HEK293 (cell line): ENCODE measurements around the gene PANX1.

Experiments used
- CTCF ChIA-PET: fragments of 350-600 bp; formaldehyde crosslinking; extraction: SDS; loops from one replicate; lab custom pipeline; 2021; ENCODE audit warnings: antibody characterized with exemption; lab: Yijun Ruan, JAX
- POLR2A ChIA-PET: fragments of 300-600 bp; formaldehyde crosslinking; extraction: SDS; loops from one replicate; lab custom pipeline; 2020; ENCODE audit warnings: antibody characterized with exemption, inconsistent platforms; lab: Yijun Ruan, JAX
- H3K27ac ChIP-seq: fragments of 200-500 bp; sonication (Bioruptor generic); 2 replicates; pipeline ENCODE4 v1.5.1; 2014; ENCODE audit warnings: low read depth, low read length, control low read depth, inconsistent platforms; ENCODE audit errors: extremely low read depth
- H3K36me3 ChIP-seq, 2 experiments: fragments of 200-500 bp in 1 of 2; sonication (Bioruptor generic) in 1 of 2; 1 replicate in 1 of 2; 2 replicates in 1 of 2; pipeline ENCODE4 v1.5.1; 2014 to 2017; ENCODE audit warnings: inconsistent platforms in 2 of 2, low read length in 2 of 2; ENCODE audit not compliant: control insufficient read depth in 2 of 2, insufficient read depth in 1 of 2
- H3K4me1 ChIP-seq: fragments of 200-500 bp; sonication (Bioruptor generic); 2 replicates; pipeline ENCODE4 v1.5.1; 2014; ENCODE audit warnings: mild to moderate bottlenecking, low read length, inconsistent platforms; ENCODE audit not compliant: control insufficient read depth, insufficient read depth
- H3K4me3 ChIP-seq: 2 replicates; pipeline ENCODE4 v1.5.1; 2011; ENCODE audit warnings: low read depth, mild to moderate bottlenecking, control low read depth, low read length, moderate library complexity
- H3K9me3 ChIP-seq: fragments of 200-500 bp; sonication (Bioruptor generic); 2 replicates; pipeline ENCODE4 v1.5.1; 2014; ENCODE audit warnings: low read depth, low read length, inconsistent platforms; ENCODE audit not compliant: control insufficient read depth, insufficient read depth
- FEZF1 ChIP-seq: fragments of 450-650 bp; formaldehyde crosslinking; IDR thresholded peaks from 2 replicates; pipeline ENCODE4 v1.5.1; 2016; ENCODE audit warnings: missing biosample characterization, missing genetic modification characterization
- GLI4 ChIP-seq: fragments of 450-650 bp; formaldehyde crosslinking; IDR thresholded peaks from 2 replicates; pipeline ENCODE4 v1.5.1; 2016; ENCODE audit warnings: missing biosample characterization, missing genetic modification characterization
- PRDM4 ChIP-seq: fragments of 450-650 bp; formaldehyde crosslinking; IDR thresholded peaks from 2 replicates; pipeline ENCODE4 v1.5.1; 2017; ENCODE audit warnings: missing biosample characterization, missing genetic modification characterization
- REST ChIP-seq: fragments of 450-650 bp; formaldehyde crosslinking; IDR thresholded peaks from 2 replicates; pipeline ENCODE4 v1.5.1; 2016; ENCODE audit warnings: missing biosample characterization, missing genetic modification characterization
- SETDB1 ChIP-seq: IDR thresholded peaks from one replicate; pipeline ENCODE4 v1.6.1; 2017; ENCODE audit warnings: mild to moderate bottlenecking, low read length, moderate library complexity, mixed read lengths; ENCODE audit not compliant: insufficient read length
- TSHZ1 ChIP-seq: fragments of 450-650 bp; formaldehyde crosslinking; IDR thresholded peaks from 2 replicates; pipeline ENCODE4 v1.5.1; 2016; ENCODE audit warnings: missing biosample characterization, missing genetic modification characterization, borderline replicate concordance
- ZBTB6 ChIP-seq: fragments of 450-650 bp; formaldehyde crosslinking; IDR thresholded peaks from 2 replicates; pipeline ENCODE4 v1.5.1; 2017; ENCODE audit warnings: missing biosample characterization, missing genetic modification characterization
- ZBTB8A ChIP-seq: fragments of 450-650 bp; formaldehyde crosslinking; IDR thresholded peaks from 2 replicates; pipeline ENCODE4 v1.5.1; 2016; ENCODE audit warnings: missing biosample characterization, missing genetic modification characterization
- ZNF23 ChIP-seq: fragments of 450-650 bp; formaldehyde crosslinking; IDR thresholded peaks from 2 replicates; pipeline ENCODE4 v1.5.1; 2016; ENCODE audit warnings: missing biosample characterization, missing genetic modification characterization, borderline replicate concordance
- ZNF416 ChIP-seq: fragments of 450-650 bp; formaldehyde crosslinking; IDR thresholded peaks from 2 replicates; pipeline ENCODE4 v1.5.1; 2016; ENCODE audit warnings: missing biosample characterization, missing genetic modification characterization
- ZNF513 ChIP-seq: fragments of 450-650 bp; IDR thresholded peaks from 2 replicates; pipeline ENCODE4 v1.5.1; 2018; ENCODE audit warnings: missing biosample characterization, missing genetic modification characterization
- ZNF514 ChIP-seq: fragments of 450-650 bp; formaldehyde crosslinking; IDR thresholded peaks from 2 replicates; pipeline ENCODE4 v1.5.1; 2016; ENCODE audit warnings: missing biosample characterization, missing genetic modification characterization
- ZNF660 ChIP-seq: fragments of 450-650 bp; IDR thresholded peaks from 2 replicates; pipeline ENCODE4 v1.5.1; 2018; ENCODE audit warnings: missing biosample characterization, mild to moderate bottlenecking, missing genetic modification characterization
- TF ChIP-seq, protein P1 (sequence below): fragments of 450-650 bp; formaldehyde crosslinking; IDR thresholded peaks from 2 replicates; pipeline ENCODE4 v1.5.0; 2017; ENCODE audit warnings: missing biosample characterization, missing genetic modification characterization, borderline replicate concordance
- TF ChIP-seq, protein P2 (sequence below): fragments of 450-650 bp; formaldehyde crosslinking; IDR thresholded peaks from 2 replicates; pipeline ENCODE4; 2016; ENCODE audit warnings: missing biosample characterization, missing genetic modification characterization

Gene PANX1

DNA sequence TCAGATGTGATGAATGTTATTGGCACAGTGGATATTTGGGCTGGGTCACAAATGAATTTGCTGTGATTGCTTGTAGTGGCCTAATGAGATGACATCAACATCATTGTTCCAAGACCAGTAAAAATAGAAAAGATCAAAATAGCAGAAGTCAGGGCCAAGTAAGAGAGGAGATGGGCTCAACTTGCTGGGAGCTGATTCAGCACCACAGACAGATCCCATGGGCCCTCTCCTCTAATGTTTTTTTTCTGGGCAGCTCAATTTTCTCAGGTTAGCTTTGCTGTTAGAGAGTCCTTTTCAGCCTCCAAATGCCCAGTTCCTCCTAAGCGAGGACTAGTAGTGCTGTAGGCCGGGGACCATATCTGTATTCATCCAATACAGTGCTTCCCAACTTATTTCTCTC, 89.7 kb downstream of the PANX1 start:
- H3K4me1 ChIP-seq, result no peaks in the 10 kb centered on the region
- ChIA-PET POLR2A (no interaction called here), CTCF (no interaction called here)
- no peaks in the 10 kb centered on the region for H3K36me3 ChIP-seq
- peak; percentile 66 for TF ChIP-seq REST (tag by site-specific recombination)
- TF ChIP-seq ZBTB8A (tag by site-specific recombination), result no peak
- no peaks in the 10 kb centered on the region for H3K9me3 ChIP-seq
- no peak overlapping the region for H3K27ac ChIP-seq
- H3K4me3 ChIP-seq, result no peak overlapping the region

DNA sequence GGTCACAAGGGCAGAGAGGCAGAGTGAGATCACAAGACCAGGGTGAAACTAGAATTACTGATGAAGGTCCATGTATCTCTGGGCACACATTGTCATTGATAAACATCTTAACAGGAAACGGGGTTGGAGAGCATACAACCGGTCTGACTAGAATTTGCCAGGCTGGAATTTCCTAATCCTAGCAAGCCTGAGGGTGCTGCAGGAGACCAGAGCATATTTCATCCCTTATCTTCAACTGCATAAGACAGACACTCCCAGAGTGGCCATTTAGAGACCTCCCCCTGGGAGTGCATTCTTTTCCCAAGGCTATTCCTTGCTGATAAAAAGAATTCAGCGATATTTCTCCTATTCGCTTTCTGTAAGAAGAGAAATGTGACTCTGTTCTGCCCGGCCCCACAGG, 91.1 kb downstream of the PANX1 start:
- no peak for TF ChIP-seq ZNF23 (tag by site-specific recombination)
- no peak for TF ChIP-seq GLI4
- TF ChIP-seq, protein P1, sequence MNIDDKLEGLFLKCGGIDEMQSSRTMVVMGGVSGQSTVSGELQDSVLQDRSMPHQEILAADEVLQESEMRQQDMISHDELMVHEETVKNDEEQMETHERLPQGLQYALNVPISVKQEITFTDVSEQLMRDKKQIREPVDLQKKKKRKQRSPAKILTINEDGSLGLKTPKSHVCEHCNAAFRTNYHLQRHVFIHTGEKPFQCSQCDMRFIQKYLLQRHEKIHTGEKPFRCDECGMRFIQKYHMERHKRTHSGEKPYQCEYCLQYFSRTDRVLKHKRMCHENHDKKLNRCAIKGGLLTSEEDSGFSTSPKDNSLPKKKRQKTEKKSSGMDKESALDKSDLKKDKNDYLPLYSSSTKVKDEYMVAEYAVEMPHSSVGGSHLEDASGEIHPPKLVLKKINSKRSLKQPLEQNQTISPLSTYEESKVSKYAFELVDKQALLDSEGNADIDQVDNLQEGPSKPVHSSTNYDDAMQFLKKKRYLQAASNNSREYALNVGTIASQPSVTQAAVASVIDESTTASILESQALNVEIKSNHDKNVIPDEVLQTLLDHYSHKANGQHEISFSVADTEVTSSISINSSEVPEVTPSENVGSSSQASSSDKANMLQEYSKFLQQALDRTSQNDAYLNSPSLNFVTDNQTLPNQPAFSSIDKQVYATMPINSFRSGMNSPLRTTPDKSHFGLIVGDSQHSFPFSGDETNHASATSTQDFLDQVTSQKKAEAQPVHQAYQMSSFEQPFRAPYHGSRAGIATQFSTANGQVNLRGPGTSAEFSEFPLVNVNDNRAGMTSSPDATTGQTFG (tag by site-specific recombination), result no peak
- peak; percentile 97 for TF ChIP-seq SETDB1
- no peak for TF ChIP-seq ZNF660 (tag by site-specific recombination)
- TF ChIP-seq PRDM4 (tag by site-specific recombination), result no peak
- TF ChIP-seq FEZF1 (tag by site-specific recombination), result no peak
- no peak for TF ChIP-seq ZNF416 (tag by site-specific recombination)
- TF ChIP-seq ZBTB6 (tag by site-specific recombination), result no peak
- no peaks in the 10 kb centered on the region for H3K9me3 ChIP-seq
- no peak overlapping the region for H3K27ac ChIP-seq
- no peaks in the 10 kb centered on the region for H3K4me1 ChIP-seq
- POLR2A ChIA-PET, result no interaction called here
- H3K4me3 ChIP-seq, result no peak overlapping the region
- CTCF ChIA-PET, result no interaction called here
- H3K36me3 ChIP-seq, result no peaks in the 10 kb centered on the region

- Histone ChIP-seq H3K36me3 (no peaks in the 10 kb centered on the region), H3K9me3 (no peaks in the 10 kb centered on the region), H3K4me1 (no peaks in the 10 kb centered on the region), H3K4me3 (no peak overlapping the region), H3K27ac (no peak overlapping the region)
- ChIA-PET CTCF (no interaction called here), POLR2A (no interaction called here)
- no peak for TF ChIP-seq TSHZ1 (tag by site-specific recombination)
- no peak for TF ChIP-seq ZNF514 (tag by site-specific recombination)
- TF ChIP-seq, protein P2, sequence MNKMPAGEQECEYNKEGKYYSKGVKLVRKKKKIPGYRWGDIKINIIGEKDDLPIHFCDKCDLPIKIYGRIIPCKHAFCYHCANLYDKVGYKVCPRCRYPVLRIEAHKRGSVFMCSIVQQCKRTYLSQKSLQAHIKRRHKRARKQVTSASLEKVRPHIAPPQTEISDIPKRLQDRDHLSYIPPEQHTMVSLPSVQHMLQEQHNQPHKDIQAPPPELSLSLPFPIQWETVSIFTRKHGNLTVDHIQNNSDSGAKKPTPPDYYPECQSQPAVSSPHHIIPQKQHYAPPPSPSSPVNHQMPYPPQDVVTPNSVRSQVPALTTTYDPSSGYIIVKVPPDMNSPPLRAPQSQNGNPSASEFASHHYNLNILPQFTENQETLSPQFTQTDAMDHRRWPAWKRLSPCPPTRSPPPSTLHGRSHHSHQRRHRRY (tag by site-specific recombination), result no peak
- TF ChIP-seq ZNF513 (tag by site-specific recombination), result no peak
Measured at GRCh38 chr11:94224078-94224477, 95.4 kb downstream of the PANX1 start.
